Testis (tissue), 2 donors: ENCODE results near the gene CTBP2.

Source experiments
- POLR2A ChIP-seq: fragments of 450-650 bp; IDR thresholded peaks from one replicate; pipeline ENCODE4 v1.6.1; 2017; ENCODE audit warnings: antibody characterized with exemption, mild to moderate bottlenecking, moderate library complexity
- TF ChIP-seq, protein P1 (sequence below), 3 experiments: fragments of 450-650 bp in 2 of 3; fragments of 200-600 bp in 1 of 3; sonication (generic) in 1 of 3; IDR thresholded peaks; one replicate each; pipeline ENCODE4 v1.5.1; 2016 to 2019; ENCODE audit warnings: antibody characterized with exemption in 3 of 3, mild to moderate bottlenecking in 2 of 3, moderate library complexity in 1 of 3

DNA sequence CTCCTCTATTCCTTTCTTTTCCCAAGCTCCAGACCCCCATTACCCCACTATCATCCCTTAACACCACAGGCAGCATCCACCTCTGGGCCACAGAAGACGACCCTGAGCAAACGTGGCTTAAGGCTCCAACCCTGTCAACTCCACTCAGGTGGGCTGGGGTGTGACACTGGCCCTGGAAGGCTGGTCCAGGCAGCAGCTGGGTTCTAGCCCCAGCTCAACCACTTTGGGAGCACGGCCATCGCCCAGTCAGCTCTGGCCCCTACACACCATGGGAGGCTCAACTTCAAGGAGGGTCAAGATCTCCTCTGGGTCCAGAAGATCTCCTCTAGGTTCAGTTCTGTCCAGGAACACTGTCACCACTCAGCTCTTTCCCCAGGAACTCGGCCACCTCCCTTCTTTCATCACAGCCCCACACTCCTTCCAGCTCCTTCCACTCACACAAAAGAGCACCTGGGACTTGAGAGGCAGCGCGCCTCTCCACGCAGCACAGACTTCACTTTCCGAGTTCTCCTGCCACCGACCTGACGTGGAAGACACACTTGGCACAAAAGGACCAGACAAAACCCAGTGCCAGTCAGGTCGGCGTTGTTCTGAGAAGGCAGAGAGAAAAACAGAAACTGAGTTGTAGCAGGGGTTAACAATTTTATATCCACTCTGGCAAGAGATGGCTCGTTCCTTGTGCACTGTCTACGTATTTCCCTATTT is 84.1 kb downstream of the CTBP2 start:
- TF ChIP-seq, protein P1, sequence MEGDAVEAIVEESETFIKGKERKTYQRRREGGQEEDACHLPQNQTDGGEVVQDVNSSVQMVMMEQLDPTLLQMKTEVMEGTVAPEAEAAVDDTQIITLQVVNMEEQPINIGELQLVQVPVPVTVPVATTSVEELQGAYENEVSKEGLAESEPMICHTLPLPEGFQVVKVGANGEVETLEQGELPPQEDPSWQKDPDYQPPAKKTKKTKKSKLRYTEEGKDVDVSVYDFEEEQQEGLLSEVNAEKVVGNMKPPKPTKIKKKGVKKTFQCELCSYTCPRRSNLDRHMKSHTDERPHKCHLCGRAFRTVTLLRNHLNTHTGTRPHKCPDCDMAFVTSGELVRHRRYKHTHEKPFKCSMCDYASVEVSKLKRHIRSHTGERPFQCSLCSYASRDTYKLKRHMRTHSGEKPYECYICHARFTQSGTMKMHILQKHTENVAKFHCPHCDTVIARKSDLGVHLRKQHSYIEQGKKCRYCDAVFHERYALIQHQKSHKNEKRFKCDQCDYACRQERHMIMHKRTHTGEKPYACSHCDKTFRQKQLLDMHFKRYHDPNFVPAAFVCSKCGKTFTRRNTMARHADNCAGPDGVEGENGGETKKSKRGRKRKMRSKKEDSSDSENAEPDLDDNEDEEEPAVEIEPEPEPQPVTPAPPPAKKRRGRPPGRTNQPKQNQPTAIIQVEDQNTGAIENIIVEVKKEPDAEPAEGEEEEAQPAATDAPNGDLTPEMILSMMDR (IDR thresholded peaks at IDR 0.05), result no peak
- no peak for TF ChIP-seq POLR2A
